Lower leg skin (tissue), 4 donors: ENCODE data around the gene PTPA. TPM values are rescaled to one million over a fixed set of nuclear protein-coding genes. Genes with fewer than 3 reads are reported as not detected.

Source experiments
- DNase-seq, 2 donors: peaks; one replicate each; pipeline ENCODE4 v3.0.0-alpha.2; 2019; ENCODE audit warnings: low spot score in 2 of 2
- H3K4me3 ChIP-seq: fragments of 200-600 bp; sonication (generic); 2 replicates; pipeline ENCODE4 v1.5.1; 2017; ENCODE audit warnings: mild to moderate bottlenecking, low read depth; ENCODE audit not compliant: poor library complexity, severe bottlenecking
- POLR2A ChIP-seq, 2 donors: fragments of 450-650 bp; IDR thresholded peaks; one replicate each; pipeline ENCODE4 v1.6.1; 2016 to 2017; ENCODE audit warnings: antibody characterized with exemption in 2 of 2, mild to moderate bottlenecking in 1 of 2, moderate library complexity in 1 of 2
- WGBS, 2 donors: methylation state at CpG; one replicate each; pipeline ENCODE4 v1.1.5; 2018; 5-methylcytosine and 5-hydroxymethylcytosine counted together
- intact Hi-C: fragments of 100-400 bp; cut with DNase I; formaldehyde crosslinking; loops from one replicate; pipeline ENCODE4 v1.15.0; 2023; ENCODE audit warnings: low total_unique reads
- total RNA-seq, 4 donors: library from RNA; depleted of rRNA; stranded (reverse); fragments of >200 nt; gene quantifications; one replicate each; pipeline ENCODE4 v1.1.0, GENCODE V29; 2016
- TF ChIP-seq, protein P1 (sequence below), 3 donors: fragments of 450-650 bp; IDR thresholded peaks; one replicate each; pipeline ENCODE4 v1.5.1; 2016; ENCODE audit warnings: antibody characterized with exemption in 3 of 3, mild to moderate bottlenecking in 3 of 3, moderate library complexity in 2 of 3

Gene PTPA
- total RNA-seq, 4 donors from 2014 or later = 62.9 to 104 (median 73.8) TPM

DNA sequence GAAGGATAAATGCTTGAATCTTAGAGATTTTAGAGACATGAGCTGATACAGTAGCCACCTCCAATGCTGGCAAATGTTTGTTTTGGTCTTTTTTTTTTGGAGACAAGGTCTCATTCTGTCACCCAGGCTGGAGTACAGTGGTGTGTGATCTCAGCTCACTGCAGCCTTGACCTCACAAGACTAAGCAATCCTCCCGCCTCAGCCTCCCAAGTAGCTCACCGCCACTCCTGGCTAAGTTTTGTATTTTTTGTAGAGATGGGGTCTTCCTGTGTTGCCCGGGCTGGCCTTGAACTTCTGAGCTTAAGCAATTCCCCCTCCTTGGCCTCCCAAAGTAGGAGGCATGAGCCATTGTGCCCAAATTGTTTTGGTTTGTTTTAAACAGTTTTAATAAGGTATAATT, 37.1 kb upstream of the PTPA start:
- TF ChIP-seq, protein P1, sequence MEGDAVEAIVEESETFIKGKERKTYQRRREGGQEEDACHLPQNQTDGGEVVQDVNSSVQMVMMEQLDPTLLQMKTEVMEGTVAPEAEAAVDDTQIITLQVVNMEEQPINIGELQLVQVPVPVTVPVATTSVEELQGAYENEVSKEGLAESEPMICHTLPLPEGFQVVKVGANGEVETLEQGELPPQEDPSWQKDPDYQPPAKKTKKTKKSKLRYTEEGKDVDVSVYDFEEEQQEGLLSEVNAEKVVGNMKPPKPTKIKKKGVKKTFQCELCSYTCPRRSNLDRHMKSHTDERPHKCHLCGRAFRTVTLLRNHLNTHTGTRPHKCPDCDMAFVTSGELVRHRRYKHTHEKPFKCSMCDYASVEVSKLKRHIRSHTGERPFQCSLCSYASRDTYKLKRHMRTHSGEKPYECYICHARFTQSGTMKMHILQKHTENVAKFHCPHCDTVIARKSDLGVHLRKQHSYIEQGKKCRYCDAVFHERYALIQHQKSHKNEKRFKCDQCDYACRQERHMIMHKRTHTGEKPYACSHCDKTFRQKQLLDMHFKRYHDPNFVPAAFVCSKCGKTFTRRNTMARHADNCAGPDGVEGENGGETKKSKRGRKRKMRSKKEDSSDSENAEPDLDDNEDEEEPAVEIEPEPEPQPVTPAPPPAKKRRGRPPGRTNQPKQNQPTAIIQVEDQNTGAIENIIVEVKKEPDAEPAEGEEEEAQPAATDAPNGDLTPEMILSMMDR (IDR thresholded peaks at IDR 0.05) = no peak
- TF ChIP-seq POLR2A (IDR thresholded peaks at IDR 0.05) = no peak
- DNase-seq = no peak
- intact Hi-C loops = no loop called here
- H3K4me3 ChIP-seq = no peak overlapping the region
- WGBS, 2 donors = 85 to 97% methylated on average over 3 of the region's 3 CpGs

DNA sequence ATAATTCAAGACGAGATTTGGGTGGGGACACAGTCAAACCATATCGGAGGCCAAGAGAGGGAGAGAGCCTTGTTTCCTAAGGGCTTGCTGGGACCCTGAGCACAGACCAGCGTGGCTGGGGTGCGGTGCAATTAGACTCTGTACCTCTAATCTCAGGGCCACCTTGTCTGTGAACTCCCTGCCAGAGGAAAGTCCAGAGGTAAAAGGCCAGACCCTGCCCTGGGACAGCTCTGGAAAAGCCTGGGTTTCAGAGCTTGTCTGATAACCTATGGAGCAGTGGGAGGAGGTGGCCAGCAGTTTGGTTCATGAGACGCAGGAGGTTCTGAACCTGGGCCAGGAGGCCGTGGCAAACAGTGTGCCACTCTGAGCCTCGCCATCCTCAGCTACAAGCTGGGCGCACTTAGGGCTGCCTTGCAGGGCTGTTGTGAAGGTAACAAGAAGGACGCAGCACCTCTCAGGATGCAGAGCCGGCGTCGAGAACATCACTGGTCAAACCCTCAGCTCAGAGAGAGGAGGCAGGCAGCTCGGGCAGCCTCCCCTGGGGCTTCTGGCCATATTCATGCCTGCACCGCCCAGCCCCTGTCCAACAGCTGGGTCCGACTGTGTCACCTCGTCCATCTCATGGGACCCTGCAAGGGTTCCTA, 35.1 kb upstream of the PTPA start:
- H3K4me3 ChIP-seq = no peak overlapping the region
- no peak for DNase-seq
- intact Hi-C loops = no loop called here
- TF ChIP-seq POLR2A (IDR thresholded peaks at IDR 0.05) = no peak
- TF ChIP-seq, protein P1 (IDR thresholded peaks at IDR 0.05) = no peak
- 86 to 88% methylated on average over 16 of the region's 16 CpGs for WGBS, 2 donors

DNA sequence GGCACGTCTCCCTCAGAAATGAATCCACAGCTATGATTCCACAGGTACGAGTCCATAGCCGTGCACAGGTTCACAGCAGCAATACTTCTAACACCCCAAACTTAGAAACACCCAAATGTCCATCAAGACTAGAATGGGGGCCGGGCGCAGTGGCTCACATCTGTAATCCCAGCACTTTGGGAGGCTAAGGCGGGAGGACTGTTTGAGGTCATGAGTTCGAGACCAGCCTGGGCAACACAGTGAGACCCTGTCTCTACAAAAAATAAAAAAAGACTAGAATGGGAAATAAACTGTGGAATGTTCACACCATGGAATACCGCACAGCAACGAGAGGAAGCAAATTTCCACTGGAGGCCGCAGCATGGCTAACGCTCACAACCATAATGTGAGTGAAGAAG, 34.6 kb upstream of the PTPA start:
- no peak overlapping the region for H3K4me3 ChIP-seq
- 93 to 94% methylated on average over 11 of the region's 11 CpGs for WGBS, 2 donors
- intact Hi-C loops = no loop called here
- no peak for DNase-seq
- TF ChIP-seq POLR2A (IDR thresholded peaks at IDR 0.05) = no peak
- TF ChIP-seq, protein P1 (IDR thresholded peaks at IDR 0.05) = no peak

DNA sequence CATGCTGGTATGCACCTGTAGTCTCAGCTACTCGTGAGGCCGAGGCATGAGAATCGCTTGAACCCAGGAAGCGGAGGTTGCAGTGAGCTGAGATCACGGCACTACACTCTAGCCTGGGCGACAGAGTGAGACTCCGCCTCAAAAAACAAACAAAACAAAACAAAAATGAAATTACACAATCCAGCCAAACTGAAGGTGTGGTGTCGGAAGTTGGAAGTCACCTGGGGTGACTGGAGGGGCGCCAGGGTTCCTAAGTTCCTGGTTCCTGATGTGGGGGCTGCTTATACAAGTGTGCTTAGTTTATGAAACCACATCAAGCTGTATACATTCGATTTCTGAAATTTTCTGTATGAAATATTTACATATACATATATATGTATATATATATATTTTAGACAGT, 34.0 kb upstream of the PTPA start:
- no peak overlapping the region for H3K4me3 ChIP-seq
- no peak for DNase-seq
- 70 to 75% methylated on average over 10 of the region's 10 CpGs for WGBS, 2 donors
- intact Hi-C loops = no loop called here
- TF ChIP-seq POLR2A (IDR thresholded peaks at IDR 0.05) = no peak
- TF ChIP-seq, protein P1 (IDR thresholded peaks at IDR 0.05) = no peak

DNA sequence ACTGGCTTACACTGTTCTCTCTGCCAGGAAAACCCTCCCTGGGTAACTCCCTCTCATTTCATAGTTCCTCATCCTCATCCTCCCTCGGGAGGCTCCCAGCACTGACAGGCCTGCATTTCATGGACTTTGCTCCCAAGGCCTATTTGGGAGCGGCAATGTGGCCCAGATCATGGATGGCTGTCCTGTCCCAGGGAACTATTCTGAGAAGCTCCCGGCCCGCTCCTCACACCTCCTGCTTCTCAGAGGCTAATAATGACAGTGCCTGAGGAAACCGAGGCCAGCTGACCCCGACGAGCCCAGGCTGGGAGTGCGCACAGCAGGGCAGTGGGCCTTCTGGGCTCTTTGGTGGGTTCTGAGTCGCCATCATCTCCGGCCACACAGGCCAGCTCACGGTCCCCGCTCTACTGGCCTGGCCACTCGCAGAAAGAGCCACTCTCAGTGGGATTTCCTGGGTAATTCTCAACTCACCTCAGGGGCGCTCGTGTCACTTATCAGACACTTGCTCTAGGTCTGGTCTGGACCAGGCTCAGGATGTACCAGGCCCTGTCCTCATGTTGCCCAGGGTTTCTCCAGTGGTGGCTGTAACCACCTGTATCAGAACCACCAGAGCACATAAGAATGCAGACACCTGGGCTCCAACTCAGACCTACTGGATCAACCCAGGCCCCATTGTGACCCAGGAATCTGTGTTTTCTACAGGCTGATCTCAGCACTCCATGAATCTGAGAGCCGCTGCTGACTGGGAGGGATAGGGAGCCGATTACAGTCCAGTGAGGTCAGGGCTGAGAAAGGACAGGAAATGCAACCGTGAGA, 32.3 kb upstream of the PTPA start:
- no peak overlapping the region for H3K4me3 ChIP-seq
- 83 to 88% methylated on average over 18 of the region's 18 CpGs for WGBS, 2 donors
- TF ChIP-seq, protein P1 (IDR thresholded peaks at IDR 0.05) = no peak
- no peak for TF ChIP-seq POLR2A (IDR thresholded peaks at IDR 0.05)
- intact Hi-C loops = no loop called here
- peak in 1 of 2 donors; percentile 79 for DNase-seq
